GM23338 (cell line): ENCODE measurements around the gene TNNT2. TPM values are rescaled to one million over a fixed set of nuclear protein-coding genes. Genes with fewer than 3 reads are reported as not detected.

Source experiments
- ATAC-seq: fragments of 200-7000 bp; cut with Tn5 transposase; 3 replicates; pipeline ENCODE4 v1.9.1; 2020
- DNase-seq: peaks from one replicate; pipeline ENCODE4 v3.0.0-alpha.2; 2015; ENCODE audit warnings: low spot score
- H2AFZ ChIP-seq: fragments of 200-600 bp; sonication (generic); 2 replicates; pipeline ENCODE4 v1.8.0; 2016; ENCODE audit warnings: antibody characterized with exemption, mild to moderate bottlenecking, moderate library complexity
- H3F3A ChIP-seq: fragments of 200-600 bp; sonication (generic); replicated peaks from 2 replicates; pipeline ENCODE4 v1.8.0; 2017; ENCODE audit warnings: antibody characterized with exemption, mixed run types, low read depth
- H3K27ac ChIP-seq: fragments of 200-600 bp; sonication (generic); 2 replicates; pipeline ENCODE4 v1.6.1; 2016; ENCODE audit warnings: low read depth
- H3K27me3 ChIP-seq: fragments of 200-600 bp; sonication (generic); 2 replicates; pipeline ENCODE4 v1.8.0; 2016; ENCODE audit warnings: mild to moderate bottlenecking, mixed run types, moderate library complexity; ENCODE audit not compliant: insufficient read depth
- H3K36me3 ChIP-seq: fragments of 200-600 bp; sonication (generic); 2 replicates; pipeline ENCODE4 v1.8.0; 2016; ENCODE audit warnings: mild to moderate bottlenecking; ENCODE audit not compliant: insufficient read depth
- H3K4me1 ChIP-seq: fragments of 200-600 bp; sonication (generic); 2 replicates; pipeline ENCODE4 v1.8.0; 2016; ENCODE audit warnings: mild to moderate bottlenecking, moderate library complexity; ENCODE audit not compliant: insufficient read depth
- H3K4me2 ChIP-seq: fragments of 200-600 bp; sonication (generic); 2 replicates; pipeline ENCODE4 v1.7.1; 2017; ENCODE audit warnings: mixed run types
- H3K4me3 ChIP-seq: fragments of 200-600 bp; sonication (generic); 2 replicates; pipeline ENCODE4 v1.6.1; 2016; ENCODE audit warnings: mixed run types
- H3K79me2 ChIP-seq: fragments of 200-600 bp; sonication (generic); replicated peaks from 2 replicates; pipeline ENCODE4 v1.8.0; 2017; ENCODE audit warnings: mild to moderate bottlenecking; ENCODE audit not compliant: insufficient read depth
- H3K9me2 ChIP-seq: fragments of 200-600 bp; sonication (generic); 2 replicates; pipeline ENCODE4 v1.8.0; 2017; ENCODE audit not compliant: insufficient read depth
- H4K20me1 ChIP-seq: fragments of 200-600 bp; sonication (generic); replicated peaks from 2 replicates; pipeline ENCODE4 v1.8.0; 2017; ENCODE audit warnings: mild to moderate bottlenecking; ENCODE audit not compliant: insufficient read depth
- H3K27ac Mint-ChIP-seq: 2 replicates; pipeline ENCODE4 v1.8.0; 2020; ENCODE audit warnings: inconsistent platforms, mild to moderate bottlenecking, moderate library complexity, mixed read lengths
- H3K27me3 Mint-ChIP-seq: 3 replicates; pipeline ENCODE4 v1.8.0; 2022; ENCODE audit warnings: low read depth, mild to moderate bottlenecking, moderate library complexity, mixed read lengths, inconsistent platforms; ENCODE audit not compliant: insufficient read depth, poor library complexity
- H3K36me3 Mint-ChIP-seq: 3 replicates; pipeline ENCODE4 v1.8.0; 2021; ENCODE audit warnings: low read depth, mild to moderate bottlenecking, inconsistent platforms, moderate library complexity, mixed read lengths
- H3K4me1 Mint-ChIP-seq: 3 replicates; pipeline ENCODE4 v1.8.0; 2020; ENCODE audit warnings: mild to moderate bottlenecking, inconsistent platforms, mixed read lengths
- H3K4me3 Mint-ChIP-seq: 3 replicates; pipeline ENCODE4 v1.8.0; 2021; ENCODE audit warnings: moderate library complexity, mild to moderate bottlenecking, inconsistent platforms, mixed read lengths
- H3K9me3 Mint-ChIP-seq: 3 replicates; pipeline ENCODE4 v1.8.0; 2020; ENCODE audit warnings: moderate library complexity, mild to moderate bottlenecking, inconsistent platforms, mixed read lengths
- CREB1 ChIP-seq: fragments of 250-450 bp; sonication (Bioruptor Pico); IDR thresholded peaks from 2 replicates; pipeline ENCODE4 v1.5.0; 2020; ENCODE audit warnings: low read depth, mild to moderate bottlenecking, moderate library complexity
- CTCF ChIP-seq, 2 experiments: fragments of 200-600 bp in 1 of 2; sonication (generic) in 1 of 2; conservative IDR thresholded peaks; 2 replicates each; pipeline versions ENCODE4 v1.5.1 to v1.6.1; 2016 to 2017; ENCODE audit warnings: antibody characterized with exemption in 2 of 2, low read depth in 2 of 2, mild to moderate bottlenecking in 2 of 2, moderate library complexity in 1 of 2
- EZH2phosphoT487 ChIP-seq: fragments of 200-600 bp; sonication (generic); IDR thresholded peaks from one replicate; pipeline ENCODE4 v1.8.1; 2018; ENCODE audit warnings: antibody characterized with exemption; ENCODE audit not compliant: unreplicated experiment
- JUNB ChIP-seq: IDR thresholded peaks from one replicate; pipeline ENCODE4 v1.6.1; 2016; ENCODE audit warnings: antibody characterized with exemption; ENCODE audit not compliant: unreplicated experiment
- NANOG ChIP-seq: IDR thresholded peaks from 2 replicates; pipeline ENCODE4 v1.6.1; 2016; ENCODE audit warnings: antibody characterized with exemption, borderline replicate concordance
- REST ChIP-seq: IDR thresholded peaks from one replicate; pipeline ENCODE4 v1.6.1; 2018; ENCODE audit warnings: antibody characterized with exemption; ENCODE audit not compliant: unreplicated experiment
- STAT1 ChIP-seq: IDR thresholded peaks from one replicate; pipeline ENCODE4 v1.6.1; 2016; ENCODE audit warnings: antibody characterized with exemption; ENCODE audit not compliant: unreplicated experiment
- ZNF114 ChIP-seq: fragments of 250-450 bp; sonication (Bioruptor Pico); IDR thresholded peaks from 2 replicates; pipeline ENCODE4 v1.5.0; 2020; ENCODE audit warnings: mild to moderate bottlenecking, moderate library complexity
- ZNF331 ChIP-seq: fragments of 250-450 bp; sonication (Bioruptor Pico); IDR thresholded peaks from 2 replicates; pipeline ENCODE4 v1.5.0; 2020; ENCODE audit warnings: low read depth, mild to moderate bottlenecking, moderate library complexity
- ZNF462 ChIP-seq: fragments of 250-450 bp; sonication (Bioruptor Pico); IDR thresholded peaks from 2 replicates; pipeline ENCODE4 v1.5.0; 2020; ENCODE audit warnings: mild to moderate bottlenecking, moderate library complexity
- polyA plus RNA-seq: library from polyadenylated mRNA; unstranded; fragments of >200 nt; fragmentation: Nextera tagmentation; extraction: Ambion mirVana; gene quantifications from 2 replicates; pipeline ENCODE4 v1.2.1, GENCODE V29; 2016
- total RNA-seq: library from RNA; depleted of rRNA; stranded (reverse); fragments of >200 nt; shearing (Covaris generic); gene quantifications from 2 replicates; pipeline ENCODE4 v1.2.3, GENCODE V29; 2014

TNNT2 gene
- total and polyA plus RNA-seq, 2 experiments from 2014 or later = 7.5 to 19.1 TPM

GRCh38 chr1:201371276-201371675 is 6.2 kb downstream of the TNNT2 start (continued):
- TF ChIP-seq REST = no peak
- no peak for TF ChIP-seq JUNB
- no peak for TF ChIP-seq EZH2phosphoT487
- no peak for TF ChIP-seq CTCF (conservative IDR thresholded peaks at IDR 0.05; ENCODE audit: low read depth in 2 of 2)
- no peak for TF ChIP-seq ZNF114 (CRISPR knock-in tag)

GRCh38 chr1:201370500-201370899 is 7.0 kb downstream of the TNNT2 start:
- Mint-ChIP-seq H3K27me3 (peaks cover 21% of the 10 kb centered on the region), H3K4me3 (no peak overlapping the region), H3K4me1 (peaks cover 39% of the 10 kb centered on the region), H3K9me3 (no peaks in the 10 kb centered on the region), H3K27ac (no peak overlapping the region), H3K36me3 (no peaks in the 10 kb centered on the region)
- DNase-seq (no peak), ATAC-seq (no peak)
- H3K36me3 ChIP-seq = no peaks in the 10 kb centered on the region
- no peaks in the 10 kb centered on the region for H3K79me2 ChIP-seq
- peaks cover 4% of the 10 kb centered on the region; the same call in 1 of the 2 replicates for H3F3A ChIP-seq
- H2AFZ ChIP-seq = no peak overlapping the region
- H3K4me1 ChIP-seq = peaks cover 16% of the 10 kb centered on the region
- H3K27me3 ChIP-seq = no peaks in the 10 kb centered on the region
- H3K4me2 ChIP-seq = no peak overlapping the region
- no peak overlapping the region for H3K27ac ChIP-seq
- H3K9me2 ChIP-seq = 0 out of 2 replicates have a peak, but pooled peaks cover 6% of the 10 kb centered on the region
- no peak overlapping the region for H3K4me3 ChIP-seq
- H4K20me1 ChIP-seq = no peaks in the 10 kb centered on the region
- TF ChIP-seq REST (no peak), STAT1 (no peak), ZNF331 (CRISPR knock-in tag) (no peak), ZNF114 (CRISPR knock-in tag) (no peak), NANOG (no peak), ZNF462 (no peak), CREB1 (no peak), JUNB (no peak)
